GM15510 (cell line): ENCODE data around the gene RHOU.

ENCODE experiments used
- POLR2A ChIP-seq: IDR thresholded peaks from 3 replicates; pipeline ENCODE4 v1.6.1; 2011; ENCODE audit warnings: borderline replicate concordance; ENCODE audit not compliant: insufficient read length; ENCODE audit errors: extremely low read depth

RHOU gene

DNA sequence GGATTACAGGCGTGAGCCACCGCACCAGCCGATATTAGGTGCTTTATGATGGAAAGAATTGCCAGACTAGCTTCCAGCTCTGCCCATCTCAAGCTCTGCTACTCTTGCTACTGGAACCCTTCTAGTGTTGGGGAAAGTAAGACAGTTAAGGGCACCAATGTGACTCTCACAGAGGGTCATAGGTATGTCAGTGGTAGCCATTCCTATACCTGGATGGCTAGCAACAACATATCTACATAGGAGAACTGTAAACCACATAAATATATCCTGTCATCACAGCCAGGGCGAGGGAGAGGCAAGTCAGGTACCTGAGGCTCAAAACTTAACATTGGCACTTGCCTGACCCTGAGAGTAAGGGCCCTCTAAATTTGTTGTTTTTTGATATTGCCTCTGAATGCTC, 1.7 kb upstream of the RHOU start:
- TF ChIP-seq POLR2A: no peak

DNA sequence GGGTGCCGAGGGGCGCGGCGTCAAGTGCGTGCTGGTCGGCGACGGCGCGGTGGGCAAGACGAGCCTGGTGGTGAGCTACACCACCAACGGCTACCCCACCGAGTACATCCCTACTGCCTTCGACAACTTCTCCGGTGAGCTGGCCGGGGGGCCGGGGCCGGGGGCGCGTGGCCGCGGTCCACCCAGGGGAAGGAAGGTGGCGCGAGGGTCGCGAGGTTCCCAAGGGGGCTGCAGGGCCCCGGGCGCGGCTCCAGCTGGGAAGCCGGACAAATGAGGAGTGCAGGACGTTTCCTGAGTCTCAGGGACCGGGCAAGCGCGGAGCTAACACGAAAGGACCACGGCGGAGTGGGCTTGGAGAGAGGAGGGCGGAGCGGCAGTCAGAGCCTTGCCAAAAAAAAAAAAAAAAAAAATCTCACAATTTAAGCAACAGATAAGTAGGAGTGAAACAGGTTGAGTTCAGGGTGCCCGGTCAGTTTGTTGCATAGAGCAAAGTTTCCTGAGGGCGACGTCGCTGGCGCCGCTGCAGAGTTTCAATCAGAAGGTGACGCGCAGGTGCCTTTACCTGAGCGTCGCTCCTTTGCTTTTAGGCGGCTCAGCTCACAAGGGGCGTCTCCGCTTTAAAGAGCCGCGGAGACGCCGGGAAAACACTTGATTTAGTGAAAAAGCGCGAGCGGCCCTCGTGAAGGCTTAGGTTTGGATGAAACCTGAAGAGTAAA, 750 bp downstream of the RHOU start:
- TF ChIP-seq POLR2A: no peak

GRCh38 chr1:228736844-228737445, 1.7 kb downstream of the RHOU start:
- no peak for TF ChIP-seq POLR2A

DNA sequence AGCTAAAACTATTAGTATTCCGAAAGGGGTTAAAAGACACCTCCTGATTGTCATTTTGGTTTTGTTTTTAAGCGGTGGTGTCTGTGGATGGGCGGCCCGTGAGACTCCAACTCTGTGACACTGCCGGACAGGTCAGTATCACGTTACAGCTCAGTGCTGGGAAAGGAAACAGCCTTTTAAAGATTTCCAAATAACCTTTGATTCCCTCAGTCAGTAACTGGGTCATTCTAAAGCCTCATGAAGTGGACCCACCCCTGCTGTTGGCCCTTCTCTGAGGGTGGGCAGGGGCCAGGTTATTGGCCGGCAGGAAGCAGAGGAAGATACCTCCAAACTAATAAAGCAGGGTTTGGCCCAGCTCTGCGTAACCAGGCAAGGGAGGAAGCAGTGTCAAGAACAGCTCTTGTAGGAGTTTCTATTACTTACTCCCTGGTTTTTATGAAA, 2.3 kb downstream of the RHOU start:
- no peak for TF ChIP-seq POLR2A

DNA sequence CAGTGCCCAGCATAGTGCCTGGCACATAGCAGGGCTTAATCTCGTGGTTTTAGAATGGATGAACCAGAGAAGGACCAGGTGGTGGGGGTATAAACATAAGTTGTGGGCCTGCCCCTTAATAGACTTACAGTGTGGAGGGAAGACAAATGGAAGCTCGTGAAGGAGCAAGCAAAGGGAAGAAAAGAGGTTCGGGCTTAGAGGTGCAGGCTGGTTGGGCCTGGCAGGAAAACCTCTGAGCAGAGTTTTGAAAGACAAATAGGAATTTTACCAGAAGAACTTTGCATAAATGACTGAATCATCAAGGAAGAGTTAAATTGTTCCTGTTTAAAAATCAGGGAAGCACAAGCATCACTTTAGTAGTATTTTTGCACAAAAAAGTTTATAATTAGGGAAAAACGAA, 4.5 kb downstream of the RHOU start:
- no peak for TF ChIP-seq POLR2A

DNA sequence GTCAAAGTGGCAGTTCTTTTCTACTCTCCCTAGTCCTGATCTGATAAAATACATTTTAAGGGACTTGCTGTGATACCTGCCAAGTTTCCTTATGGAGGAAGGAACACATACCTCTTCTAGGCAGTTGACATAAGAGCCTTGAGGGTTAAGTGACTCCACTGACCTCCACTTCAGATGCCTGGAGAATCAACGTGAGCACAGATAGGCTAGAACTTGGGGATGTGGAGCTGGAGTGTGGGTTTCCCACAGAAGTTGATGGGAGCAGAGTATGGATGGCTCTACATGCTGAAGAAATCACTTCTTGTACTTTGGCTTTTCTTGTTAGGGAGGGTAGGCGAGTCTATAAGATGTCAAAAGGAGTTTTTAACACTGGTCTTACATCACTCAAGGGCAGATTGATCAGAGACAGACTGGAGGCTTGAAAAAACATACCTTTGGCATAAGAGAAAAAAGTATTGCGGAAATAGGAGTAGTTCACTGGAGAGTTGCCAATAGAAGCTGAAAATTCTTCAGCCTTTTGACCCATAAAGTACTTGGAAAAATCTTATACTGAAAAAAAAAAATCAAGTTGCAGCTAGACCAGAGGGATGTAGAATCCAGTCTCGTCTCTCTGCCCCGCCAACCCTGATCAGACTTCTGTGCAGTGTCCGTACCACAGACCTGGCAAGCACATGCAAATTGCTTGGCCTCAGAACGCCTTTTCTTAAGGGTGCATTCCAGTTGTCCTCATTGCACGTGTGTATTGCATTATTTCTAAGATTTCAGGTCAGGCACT, 5.5 kb downstream of the RHOU start:
- no peak for TF ChIP-seq POLR2A

DNA sequence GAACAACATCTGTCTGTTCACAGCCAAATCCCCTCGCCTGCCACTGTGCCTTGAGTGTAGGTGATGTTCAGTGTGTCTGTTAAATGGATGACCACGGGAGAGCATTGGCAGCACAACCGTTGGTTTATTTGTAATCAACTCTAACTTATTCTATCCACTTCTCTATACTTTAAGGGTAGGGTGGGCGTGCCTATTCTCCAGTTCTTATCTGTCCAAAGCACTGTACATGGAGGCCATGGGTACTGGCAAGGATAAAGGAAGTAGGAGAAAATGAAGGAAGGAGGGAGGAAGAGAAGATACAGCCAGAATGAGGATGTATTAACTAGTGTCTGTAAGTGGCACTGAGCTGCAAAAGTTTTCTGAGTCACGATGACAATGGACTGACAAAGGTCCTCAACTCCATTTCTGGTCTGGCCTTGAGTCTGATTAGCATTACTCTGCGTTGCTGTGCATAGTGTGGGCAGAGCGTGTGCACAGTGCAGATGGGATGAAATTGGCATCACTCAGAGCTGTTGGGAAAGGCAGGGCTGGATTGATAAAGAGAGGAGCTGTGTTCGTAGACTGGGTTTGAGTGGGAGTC, 7.1 kb downstream of the RHOU start:
- no peak for TF ChIP-seq POLR2A

GRCh38 chr1:228743405-228743804, 8.1 kb downstream of the RHOU start:
- no peak for TF ChIP-seq POLR2A

GRCh38 chr1:228744356-228744755, 9.1 kb downstream of the RHOU start:
- TF ChIP-seq POLR2A: no peak

- no peak for TF ChIP-seq POLR2A
Observed at GRCh38 chr1:228744918-228745317, 9.6 kb downstream of the RHOU start.

- TF ChIP-seq POLR2A: no peak
Observed at GRCh38 chr1:228745497-228745896, 10.2 kb downstream of the RHOU start.

DNA sequence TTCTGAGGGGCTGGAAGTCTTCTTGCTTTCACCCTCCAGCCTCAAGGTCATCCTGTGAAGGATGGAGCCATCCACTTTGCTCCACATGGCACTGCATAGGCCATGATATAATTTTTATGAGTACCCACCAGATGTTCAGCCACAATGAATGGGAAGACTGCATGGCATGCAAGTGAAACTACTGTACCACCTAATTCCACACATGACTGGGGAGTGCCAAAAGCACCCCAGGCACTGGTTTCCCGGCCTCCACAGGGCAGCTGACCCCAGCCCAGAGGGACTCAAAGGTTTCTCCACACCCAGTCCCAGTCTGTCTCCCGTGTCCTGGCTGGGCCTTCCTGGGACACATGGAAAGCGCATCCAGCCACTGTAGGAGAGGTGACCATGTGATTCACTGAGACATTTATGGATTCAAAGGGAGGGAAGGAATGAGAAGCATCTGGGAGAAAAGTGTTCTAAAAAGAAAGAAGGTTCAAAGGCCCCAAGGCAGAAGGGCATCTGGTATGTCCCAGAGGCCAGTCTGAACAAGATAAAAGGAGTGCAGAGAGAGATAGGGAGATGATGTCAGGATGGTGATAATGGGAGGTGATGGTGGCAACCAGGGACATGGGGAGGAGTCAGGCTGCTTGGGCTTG, 12.1 kb downstream of the RHOU start:
- no peak for TF ChIP-seq POLR2A

DNA sequence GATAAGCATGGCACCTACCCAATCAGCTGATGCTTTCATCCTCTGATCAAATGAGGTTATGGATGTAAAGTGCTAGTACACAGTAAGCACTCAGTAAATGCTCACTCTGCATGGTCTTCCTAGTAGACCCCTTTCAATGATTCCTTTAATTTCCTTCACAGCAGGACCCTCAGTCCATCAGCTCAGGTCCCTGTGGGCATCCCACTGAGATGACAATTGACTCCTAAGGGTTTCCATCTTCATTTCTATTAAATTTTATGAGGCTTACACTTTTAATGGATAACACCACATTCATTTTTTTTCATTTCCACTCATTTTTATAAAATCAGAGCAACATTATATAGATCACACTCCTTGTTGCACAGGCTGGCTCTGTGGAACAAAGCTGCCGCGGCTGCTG, 12.8 kb downstream of the RHOU start:
- no peak for TF ChIP-seq POLR2A

DNA sequence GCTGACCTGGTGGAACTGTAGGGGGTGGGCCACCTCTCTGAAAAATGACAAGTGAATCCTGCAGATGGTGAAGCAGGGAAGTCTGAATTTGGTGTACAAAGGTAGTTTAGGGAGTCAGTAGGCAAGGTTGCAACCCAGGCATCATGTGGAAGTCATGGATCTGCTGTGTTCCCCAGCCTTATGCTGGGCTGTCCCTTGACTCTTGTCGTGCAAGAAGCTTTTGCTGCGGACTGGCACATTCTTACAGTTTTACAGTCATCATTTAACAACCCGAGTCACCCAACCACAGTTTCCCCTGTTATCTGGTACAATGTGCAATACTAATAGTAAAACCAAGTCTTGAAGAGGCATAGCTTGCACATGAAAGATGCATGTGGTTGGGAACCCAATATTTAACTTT, 13.2 kb downstream of the RHOU start:
- no peak for TF ChIP-seq POLR2A

GRCh38 chr1:228749765-228750164, 14.5 kb downstream of the RHOU start:
- no peak for TF ChIP-seq POLR2A

DNA sequence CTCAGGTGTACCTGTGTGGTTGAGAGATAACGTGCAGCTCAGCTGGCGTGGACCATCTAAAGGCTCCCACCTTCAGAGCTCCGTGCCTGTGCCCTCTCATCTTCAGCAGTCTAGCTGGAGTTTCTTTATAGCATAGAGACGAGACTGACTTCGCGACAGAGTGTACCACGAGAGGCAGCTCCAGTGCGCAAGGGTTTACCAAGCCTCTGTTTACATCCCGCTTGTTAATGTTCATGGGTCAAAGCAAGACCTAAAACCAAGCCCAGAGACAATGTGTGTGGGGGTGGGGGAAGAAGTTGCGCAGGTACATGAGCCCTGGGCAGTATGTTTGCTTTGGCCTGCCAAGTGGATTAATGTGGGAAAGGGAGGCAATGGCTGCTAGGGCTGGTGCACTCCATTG, 15.6 kb downstream of the RHOU start:
- TF ChIP-seq POLR2A: no peak
